Melanocyte of skin (primary cell): ENCODE results near the gene MLLT6. TPM values are rescaled to one million over a fixed set of nuclear protein-coding genes. Genes with fewer than 3 reads are reported as not detected.

Experiments used
- small RNA-seq, 2 donors: library from RNA; depleted of rRNA; stranded (forward); fragments of <200 nt; gene quantifications; one replicate each; pipeline ENCODE3, GENCODE V24; 2012
- total RNA-seq, 2 donors: library from RNA; depleted of rRNA; stranded (reverse); fragments of >200 nt; gene quantifications; 2 replicates each; pipeline ENCODE4 v1.2.3, GENCODE V29; 2012

The MLLT6 gene
- total RNA-seq = 10 to 100 TPM; 15.0 to 22.4 TPM

DNA sequence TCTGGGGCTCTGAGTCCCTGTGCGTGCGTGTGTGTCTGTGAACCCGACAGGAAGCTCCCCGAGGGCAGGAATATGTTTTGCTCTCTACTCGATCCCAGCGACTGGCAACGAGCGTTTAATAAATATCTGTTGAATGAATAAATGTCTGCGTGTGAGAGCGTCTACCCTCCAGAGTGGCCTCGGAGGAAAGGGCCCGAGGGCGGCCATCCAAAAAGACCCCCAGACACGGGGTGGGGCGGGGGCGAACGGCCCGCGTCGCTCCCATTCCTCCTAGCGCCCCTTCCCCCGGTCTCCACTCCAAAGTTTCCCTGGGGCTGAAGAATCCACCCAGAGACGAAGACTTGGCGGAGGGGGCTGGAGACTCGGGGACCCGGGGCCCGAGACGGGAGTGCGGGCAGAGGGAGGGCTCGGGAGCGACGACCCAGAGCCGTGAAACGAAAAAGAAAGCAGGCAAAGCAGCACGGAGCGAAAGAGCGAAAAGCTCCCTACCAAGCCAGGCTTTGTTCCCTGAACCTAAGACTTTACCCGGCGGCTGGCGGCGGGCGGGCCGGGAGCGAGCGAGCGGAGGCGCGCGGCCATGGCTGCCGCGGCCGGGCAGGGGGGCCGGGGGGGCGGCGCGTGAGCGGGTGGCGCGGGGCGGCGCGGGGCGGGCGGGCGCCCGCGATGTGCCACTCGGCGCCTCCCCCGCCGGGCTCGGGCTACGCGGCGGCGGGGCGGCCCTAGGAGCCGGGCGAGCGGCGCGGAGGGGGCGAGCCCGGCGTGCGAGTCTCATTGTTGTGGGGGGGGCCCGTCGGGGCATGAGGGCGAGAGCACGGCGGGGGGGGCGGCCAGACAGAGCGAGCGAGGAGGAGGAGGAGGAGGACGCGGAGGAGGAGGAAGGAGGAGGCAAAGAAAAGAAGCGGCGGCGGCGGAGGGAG lies at the start of gene MLLT6:
Gene MLLT6 (plus strand): TSS at position 668 of the 917 bp plus-strand sequence. CDS start 360 bp downstream, outside the sequence.

DNA sequence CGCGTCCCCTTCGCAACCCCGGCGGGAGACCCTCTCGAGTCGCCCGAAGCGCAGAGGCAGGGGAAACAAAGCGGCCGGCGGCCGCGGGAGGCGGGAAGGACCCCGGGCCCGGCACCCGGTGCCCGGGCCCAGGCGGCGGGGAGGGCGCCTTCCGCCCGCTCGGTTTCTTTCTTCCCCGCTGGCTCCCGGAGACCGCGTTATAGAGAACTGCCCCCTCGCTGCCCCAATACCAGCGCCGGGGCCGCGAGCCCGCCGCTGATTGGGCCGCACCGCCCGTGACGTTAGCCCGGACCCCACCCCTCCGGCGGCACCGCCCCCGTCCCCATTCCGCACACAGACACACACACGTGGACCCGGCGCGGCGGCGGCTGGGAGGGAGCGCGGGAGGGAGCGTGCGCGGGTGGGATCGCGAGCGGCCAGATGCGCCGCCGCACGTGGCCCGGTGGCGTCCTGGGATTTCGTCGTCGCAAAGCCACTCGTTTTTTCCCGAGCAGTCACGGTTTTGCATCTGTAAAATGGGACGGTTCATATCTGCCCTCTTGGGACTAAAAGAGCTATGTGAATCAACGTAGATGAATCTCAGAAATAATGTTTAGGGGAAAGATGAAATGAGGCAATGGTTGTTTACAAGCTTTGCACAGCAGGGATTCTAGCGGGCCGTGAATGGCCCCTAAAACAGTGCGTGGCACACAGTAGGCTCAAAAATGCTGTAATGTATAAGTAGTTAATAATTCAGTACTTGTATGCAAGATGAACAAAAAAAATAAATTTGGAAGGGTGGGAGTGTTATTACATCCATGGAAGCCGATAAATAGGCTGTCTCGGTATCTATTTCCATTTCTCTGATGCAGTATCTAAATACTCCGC lies 30.1 kb upstream of the MLLT6 start, which contains the start of gene EPOP:
Gene EPOP (minus strand): TSS at position 209 of the 867 bp plus-strand sequence. CDS start 462 bp downstream, outside the sequence.

DNA sequence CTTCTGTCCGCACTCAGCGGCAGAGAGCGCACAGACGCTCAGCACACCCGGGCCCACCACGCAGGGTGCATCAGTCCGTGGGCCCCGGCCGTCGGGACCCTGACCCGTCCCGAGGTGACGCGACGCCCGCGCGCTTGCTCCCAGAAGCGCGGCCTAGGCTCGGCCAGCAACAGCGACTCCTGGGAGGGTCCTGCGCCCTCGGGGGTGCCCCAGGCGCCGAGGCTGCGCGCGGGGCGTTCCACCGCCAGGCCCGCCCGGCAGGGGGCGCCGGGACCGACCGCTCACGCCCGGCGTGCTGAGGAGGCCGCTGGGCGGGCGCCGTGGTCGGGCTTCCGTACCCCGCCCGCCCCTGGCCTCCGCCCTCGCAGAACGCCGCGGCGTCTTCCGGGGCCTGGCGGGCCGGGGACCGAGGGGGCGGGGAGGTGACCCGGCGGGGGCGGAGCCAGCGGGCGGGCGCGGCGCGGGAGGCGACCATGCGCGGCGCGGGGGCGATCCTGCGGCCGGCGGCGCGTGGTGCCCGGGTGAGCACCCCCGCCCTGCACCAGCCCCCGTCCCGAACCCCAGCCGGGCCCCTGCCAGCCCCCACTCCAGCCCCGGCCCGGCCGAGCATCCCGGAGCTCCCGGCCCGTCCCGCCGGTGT lies 24.9 kb downstream of the MLLT6 start, which contains the start of gene CISD3:
Gene CISD3 (plus strand): TSS at position 456 of the 640 bp plus-strand sequence. CDS start 18 bp downstream, at position 474.

DNA sequence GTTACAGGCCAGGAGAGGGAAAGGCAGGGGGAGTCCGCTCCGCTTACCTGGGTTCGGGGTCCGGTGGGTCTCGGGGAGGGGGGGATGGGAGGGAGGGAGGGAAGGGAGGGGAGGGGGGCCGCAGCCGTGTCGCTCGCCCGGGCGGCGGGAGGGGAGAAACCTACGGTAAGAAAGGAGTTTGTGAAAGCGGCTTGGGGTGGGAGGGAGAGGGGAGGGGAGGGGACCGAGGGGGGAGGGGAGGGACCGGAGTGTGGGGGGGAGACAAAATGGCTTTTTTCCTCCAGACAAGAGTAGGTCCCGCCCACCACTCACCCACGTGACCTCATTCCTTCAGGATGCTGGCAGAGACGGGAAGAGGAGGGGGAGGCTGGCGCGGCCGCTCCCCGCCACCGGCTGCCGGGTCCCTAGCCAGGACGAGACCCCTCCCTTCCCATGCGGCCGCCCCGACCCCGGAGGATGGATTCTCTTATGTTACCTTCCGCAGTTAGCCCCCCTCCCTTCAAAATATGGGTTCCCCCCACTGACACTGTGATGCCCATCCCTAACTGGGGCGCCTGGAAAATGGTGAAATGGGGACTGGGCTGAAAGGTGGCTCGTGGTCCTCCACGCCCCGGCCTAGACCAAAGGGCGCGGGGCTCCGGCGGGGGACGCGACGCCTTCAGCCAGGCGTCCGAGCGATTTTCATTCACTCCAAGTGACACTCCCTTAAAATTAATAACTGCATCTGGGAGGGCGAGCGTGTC lies 43.2 kb downstream of the MLLT6 start, which contains the start of gene PCGF2:
Gene PCGF2 (minus strand): TSS at position 188 of the 743 bp plus-strand sequence. CDS start 7,934 bp downstream, outside the sequence.

DNA sequence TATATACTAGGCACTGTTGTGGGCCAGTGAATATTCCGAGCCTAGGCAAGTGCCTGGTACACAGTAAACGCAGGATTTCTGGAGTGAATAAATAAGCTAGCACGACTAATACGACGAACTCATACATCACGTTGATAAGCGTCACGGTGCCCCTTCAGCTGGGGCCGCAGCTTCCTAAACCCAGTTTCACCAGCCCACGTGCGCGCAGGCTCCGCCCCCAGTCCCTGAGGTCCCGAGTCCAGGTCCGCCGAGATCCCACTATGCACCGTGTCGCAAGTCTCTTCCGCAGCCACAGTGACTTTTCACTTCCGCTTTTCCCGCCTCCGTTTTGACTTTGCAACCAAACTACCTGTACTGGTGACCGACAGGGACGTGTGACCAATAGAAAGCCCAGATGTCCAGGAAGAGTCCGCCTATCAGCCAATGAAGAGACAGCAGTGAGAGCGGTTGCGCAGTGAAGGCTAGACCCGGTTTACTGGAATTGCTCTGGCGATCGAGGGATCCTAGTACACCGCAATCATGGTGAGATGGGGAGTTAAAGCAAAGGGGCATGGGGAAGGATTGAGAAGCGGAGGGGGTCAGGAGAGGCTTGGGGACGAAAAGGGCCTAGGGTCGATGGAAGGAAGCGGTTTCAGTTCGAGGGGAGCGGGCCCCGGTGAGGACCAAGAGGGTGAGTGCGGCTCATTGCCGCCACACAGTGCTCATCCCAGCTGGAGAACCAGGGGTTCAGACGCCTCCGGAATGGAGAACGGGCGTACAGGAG lies 47.4 kb downstream of the MLLT6 start, which contains the start of gene PSMB3:
Gene PSMB3 (plus strand): TSS at position 434 of the 763 bp plus-strand sequence. CDS start 86 bp downstream, at position 520.

Small RNAs within 50 kb of the gene (small RNA-seq; reads per million reads assigned to genes)
- gene MIR4726 = 0 reads per million in 2 donors
- gene MIR4734 = 0 reads per million in 2 donors
- gene RNA5SP440 = 0.47 to 1.6 reads per million in 2 donors
- 0 to 0.17 reads per million in 2 donors for gene RNU6-866P

Other genes starting within 250 kb of the MLLT6 start
- gene SRCIN1, start 99.3 kb upstream of the MLLT6 start, total RNA-seq = under 1 TPM; under 0.01 TPM
- under 1 TPM; 0.67 to 0.69 TPM for gene EPOP, start 30.3 kb upstream of the MLLT6 start, total RNA-seq
- 1 to 10 TPM; 3.8 to 4.0 TPM for gene CISD3, start 25.1 kb downstream of the MLLT6 start, total RNA-seq
- gene PCGF2, start 43.1 kb downstream of the MLLT6 start, total RNA-seq = 1 to 10 TPM; 2.8 to 3.0 TPM
- 100 to 1,000 TPM; 395 to 474 TPM for gene PSMB3, start 47.5 kb downstream of the MLLT6 start, total RNA-seq
- gene PIP4K2B, start 94.3 kb downstream of the MLLT6 start, total RNA-seq = 100 to 1,000 TPM in 1 of 2 donors, 10 to 100 TPM in 1; 86.9 to 115 TPM
- gene CWC25, start 120.0 kb downstream of the MLLT6 start, total RNA-seq = 1 to 10 TPM; 5.5 to 7.7 TPM
- gene RPL23, start 148.4 kb downstream of the MLLT6 start, total RNA-seq = 100 to 1,000 TPM; 429 to 846 TPM
- 100 to 1,000 TPM in 1 of 2 donors, 10 to 100 TPM in 1; 78.8 to 106 TPM for gene LASP1, start 164.8 kb downstream of the MLLT6 start, total RNA-seq